Measurements from ENCODE around the gene RPUSD1.
"Not testable (repeated sequence)": the region's sequence is repeated elsewhere in the genome, so short reads cannot be mapped to it uniquely, and the experiment has no call there.

The RPUSD1 gene

GRCh38 chr16:756428-756827, 31.8 kb downstream of the RPUSD1 start:
- no peak overlapping the region for H3K4me3 ChIP-seq
- H3K27ac ChIP-seq = no peak overlapping the region

DNA sequence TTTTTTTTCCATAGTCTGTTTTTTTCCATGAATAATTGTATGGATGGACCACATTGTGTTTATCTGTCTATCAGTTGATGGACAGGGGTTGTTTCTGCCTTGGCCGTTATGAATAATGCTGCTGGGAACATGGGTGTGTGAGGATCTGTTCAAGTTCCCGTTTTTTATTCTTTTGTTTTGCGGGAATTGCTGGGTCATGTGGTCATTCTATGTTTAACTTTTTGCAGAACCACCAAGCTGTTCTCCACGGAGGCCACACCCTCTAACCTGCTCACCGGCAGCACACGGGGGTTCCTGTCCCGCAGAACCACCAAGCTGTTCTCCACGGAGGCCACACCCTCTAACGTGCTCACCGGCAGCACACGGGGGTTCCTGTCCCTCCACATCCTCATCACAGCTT, 33.5 kb downstream of the RPUSD1 start:
- H3K27ac ChIP-seq = no peak overlapping the region
- no peak overlapping the region for H3K4me3 ChIP-seq

DNA sequence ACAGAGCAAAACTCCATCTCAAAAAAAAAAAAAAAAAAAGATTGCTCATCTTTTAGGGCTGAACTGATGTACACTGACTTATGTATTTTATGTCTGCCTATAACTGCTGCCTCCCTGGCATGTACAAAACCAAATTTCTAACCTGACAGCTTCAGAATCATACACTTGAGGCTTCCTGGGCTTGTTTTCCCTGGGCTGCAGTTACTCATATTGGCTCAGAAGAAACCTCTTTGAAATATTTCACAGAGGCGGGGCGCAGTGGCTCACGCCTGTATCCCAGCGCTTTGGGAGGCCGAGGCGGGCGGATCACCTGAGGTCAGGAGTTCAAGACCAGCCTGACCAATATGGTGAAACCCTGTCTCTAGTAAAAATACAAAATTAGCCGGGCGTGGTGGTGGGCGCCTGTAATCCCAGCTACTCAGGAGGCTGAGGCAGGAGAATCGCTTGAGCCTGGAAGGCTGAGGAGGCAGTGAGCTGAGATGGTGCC, 34.0 kb downstream of the RPUSD1 start:
- not testable (repeated sequence) for H3K4me3 ChIP-seq
- peak overlapping the region in 1 of 21 experiments; percentile 14 for H3K27ac ChIP-seq

DNA sequence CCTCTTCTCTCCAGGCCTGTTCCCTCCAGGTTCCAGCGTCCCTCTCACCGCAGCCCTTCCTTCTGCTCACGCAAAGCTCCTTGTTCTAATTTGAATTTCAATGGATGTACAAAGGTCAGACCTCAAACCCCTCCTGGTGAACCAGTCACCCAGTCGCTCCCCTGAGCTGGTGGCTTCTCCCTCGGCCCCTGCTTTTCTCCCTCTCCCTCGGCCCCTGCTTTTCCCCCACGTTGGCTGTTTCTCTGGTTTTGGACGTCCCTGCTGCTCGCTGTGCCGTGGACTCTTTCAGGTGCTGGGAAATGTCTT, 36.2 kb downstream of the RPUSD1 start:
- Histone ChIP-seq H3K27ac (no peak overlapping the region), H3K4me3 (no peak overlapping the region)

DNA sequence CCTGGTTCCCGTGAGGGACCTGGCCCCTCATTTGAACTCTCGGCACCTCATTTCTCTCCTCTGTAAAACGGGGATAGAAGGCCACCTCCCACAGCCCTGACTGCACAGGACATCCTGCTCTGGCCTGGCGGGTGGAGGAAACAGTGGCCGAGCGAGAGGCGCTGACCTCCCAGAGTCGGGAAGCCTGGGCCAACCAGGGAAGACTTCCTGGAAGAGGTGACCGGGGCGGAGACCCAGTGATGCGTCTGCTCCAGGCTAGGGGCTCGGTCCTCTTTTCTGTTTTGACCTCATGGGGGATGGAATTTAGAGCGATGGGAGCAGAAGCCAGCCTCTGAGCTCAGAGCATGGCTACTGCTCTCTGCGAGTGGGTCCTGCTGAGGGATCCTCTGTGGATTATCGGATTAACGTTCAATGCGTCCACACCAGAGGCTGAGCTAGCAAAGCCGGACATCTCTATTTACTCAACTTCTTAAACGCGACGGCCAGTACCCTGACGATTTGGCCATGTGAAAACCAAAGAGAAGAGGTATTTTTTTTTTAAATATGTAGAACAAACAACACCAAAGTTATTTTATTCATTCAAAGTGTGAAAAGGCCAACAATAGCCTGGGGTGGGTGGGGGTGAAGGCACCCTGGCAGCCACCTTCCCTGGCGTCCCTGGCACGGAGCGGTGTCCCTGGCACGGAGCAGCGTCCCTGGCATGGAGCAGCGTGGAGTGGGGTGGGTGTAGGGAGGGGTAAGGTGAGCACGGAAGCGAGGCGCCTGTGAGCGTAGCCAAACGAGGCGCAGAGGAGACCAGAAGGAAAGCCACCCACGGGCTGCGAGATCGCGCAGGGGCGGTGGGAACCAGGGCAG, 36.8 kb downstream of the RPUSD1 start:
- H3K27ac ChIP-seq = no peak overlapping the region

GRCh38 chr16:750485-750884, 37.7 kb downstream of the RPUSD1 start:
- no peak overlapping the region for H3K4me3 ChIP-seq
- H3K27ac ChIP-seq = no peak overlapping the region

More for the DNA sequence above, 36.8 kb downstream of the RPUSD1 start:
- no peak overlapping the region for H3K4me3 ChIP-seq

GRCh38 chr16:749010-749409, 39.2 kb downstream of the RPUSD1 start:
- Histone ChIP-seq H3K27ac (no peak overlapping the region), H3K4me3 (no peak overlapping the region)

GRCh38 chr16:747978-748746, 40.0 kb downstream of the RPUSD1 start:
- no peak overlapping the region for H3K4me3 ChIP-seq

GRCh38 chr16:746637-747036, 41.5 kb downstream of the RPUSD1 start:
- no peak overlapping the region for H3K4me3 ChIP-seq
- no peak overlapping the region for H3K27ac ChIP-seq

More at GRCh38 chr16:747978-748746, 40.0 kb downstream of the RPUSD1 start:
- H3K27ac ChIP-seq = no peak overlapping the region

DNA sequence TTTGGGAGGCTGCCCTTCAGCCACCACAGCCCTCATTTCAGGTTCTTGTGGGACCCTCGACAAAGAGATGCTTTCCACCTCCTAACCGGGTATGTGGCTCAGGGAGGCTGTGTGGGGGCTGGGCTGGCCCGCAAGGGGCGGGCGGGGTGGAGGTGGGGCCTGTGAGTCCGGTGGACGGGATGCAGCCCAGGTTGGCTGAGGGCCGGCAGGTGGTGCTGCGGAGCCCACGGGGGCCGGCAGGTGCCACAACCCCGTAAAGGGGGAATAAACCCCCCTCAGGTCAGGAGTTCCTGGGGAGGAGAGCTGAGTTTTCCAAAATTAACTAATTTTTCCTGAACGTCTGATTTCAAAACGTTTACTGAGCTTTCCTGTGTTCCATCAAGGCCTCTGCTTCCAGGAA, 42.4 kb downstream of the RPUSD1 start:
- Histone ChIP-seq H3K27ac (no peak overlapping the region), H3K4me3 (no peak overlapping the region)

DNA sequence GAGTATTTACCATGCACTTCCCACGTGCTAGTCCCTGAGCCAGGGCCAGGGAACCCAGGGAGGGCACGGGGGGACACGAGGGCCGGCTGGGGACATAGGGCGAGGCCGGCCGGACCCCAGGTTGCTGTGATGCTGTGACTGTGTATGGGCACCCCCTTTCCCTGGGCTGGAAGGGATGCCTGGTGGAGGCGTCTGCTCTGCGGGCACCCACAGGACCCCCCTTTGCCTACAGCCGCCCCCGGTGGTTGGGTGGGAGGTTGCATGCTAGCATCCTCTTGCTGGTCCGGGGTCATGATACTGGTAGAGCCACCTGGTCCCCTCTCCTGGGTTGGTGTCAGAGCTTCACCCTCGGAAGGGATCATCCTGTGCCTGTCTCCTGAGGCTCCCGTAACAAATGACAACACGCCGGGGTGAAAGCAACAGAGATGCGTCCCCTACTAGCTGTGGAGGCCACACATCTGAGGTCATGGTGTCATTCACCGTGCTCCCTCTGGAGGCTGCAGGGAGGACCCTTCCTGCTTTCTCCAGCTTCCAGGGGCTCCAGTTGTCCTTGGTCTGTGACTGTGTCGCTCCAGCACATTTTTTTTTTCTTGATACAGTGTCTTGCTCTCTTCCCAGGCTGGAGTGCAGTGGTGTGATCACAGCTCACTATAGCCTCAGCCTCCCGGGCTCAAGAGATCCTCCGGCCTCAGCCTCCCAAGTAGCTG, 44.2 kb downstream of the RPUSD1 start:
- Histone ChIP-seq H3K4me3 (no peak overlapping the region), H3K27ac (no peak overlapping the region)

DNA sequence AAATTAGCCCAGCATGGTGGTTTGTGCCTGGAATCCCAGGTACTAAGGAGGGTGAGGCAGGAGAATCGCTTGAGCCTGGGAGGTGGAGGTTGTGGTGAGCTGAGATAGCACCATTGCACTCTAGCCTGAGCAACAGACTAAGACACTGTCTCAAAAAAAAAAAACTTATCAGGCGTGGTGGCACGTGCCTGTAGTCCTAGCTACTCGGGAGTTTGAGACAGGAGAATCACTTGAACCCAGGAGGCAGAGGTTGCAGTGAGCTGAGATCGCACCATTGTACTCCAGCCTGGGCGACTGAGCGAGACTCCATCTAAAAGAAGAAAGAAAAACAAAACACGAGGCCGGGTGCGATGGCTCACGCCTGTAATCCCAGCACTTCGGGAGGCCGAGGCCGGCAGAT, 45.3 kb downstream of the RPUSD1 start:
- not testable (repeated sequence) for H3K27ac ChIP-seq, H3K4me3 ChIP-seq

DNA sequence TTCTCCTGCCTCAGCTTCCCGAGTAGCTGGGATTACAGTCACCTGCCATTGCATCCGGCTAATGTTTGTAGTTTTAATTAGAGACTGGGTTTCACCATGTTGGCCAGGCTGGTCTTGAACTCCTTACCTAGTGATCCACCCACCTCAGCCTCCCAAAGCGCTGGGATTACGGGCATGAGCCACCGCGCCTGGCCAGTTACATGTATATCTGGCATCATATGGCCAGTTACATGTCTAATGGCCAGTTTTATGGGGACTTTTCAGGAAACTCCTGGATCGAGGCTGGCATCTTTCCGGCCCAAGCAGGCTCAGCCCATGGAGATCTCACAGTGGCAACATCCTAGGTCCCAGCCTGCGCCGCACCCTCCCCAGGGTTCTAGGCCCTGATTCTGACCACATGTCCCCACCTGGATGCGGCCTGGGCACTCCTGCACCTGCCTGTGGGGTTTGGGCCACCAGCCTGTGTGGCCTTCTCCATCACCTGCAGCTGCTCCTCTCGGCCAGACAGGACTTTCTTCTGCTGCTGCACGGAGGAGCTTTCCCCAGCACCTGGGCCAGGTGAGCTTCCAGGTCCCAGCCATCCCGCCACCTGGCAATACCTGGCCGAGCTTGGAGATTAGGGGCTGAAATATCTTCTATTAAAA, 46.1 kb downstream of the RPUSD1 start:
- H3K27ac ChIP-seq = no peak overlapping the region

DNA sequence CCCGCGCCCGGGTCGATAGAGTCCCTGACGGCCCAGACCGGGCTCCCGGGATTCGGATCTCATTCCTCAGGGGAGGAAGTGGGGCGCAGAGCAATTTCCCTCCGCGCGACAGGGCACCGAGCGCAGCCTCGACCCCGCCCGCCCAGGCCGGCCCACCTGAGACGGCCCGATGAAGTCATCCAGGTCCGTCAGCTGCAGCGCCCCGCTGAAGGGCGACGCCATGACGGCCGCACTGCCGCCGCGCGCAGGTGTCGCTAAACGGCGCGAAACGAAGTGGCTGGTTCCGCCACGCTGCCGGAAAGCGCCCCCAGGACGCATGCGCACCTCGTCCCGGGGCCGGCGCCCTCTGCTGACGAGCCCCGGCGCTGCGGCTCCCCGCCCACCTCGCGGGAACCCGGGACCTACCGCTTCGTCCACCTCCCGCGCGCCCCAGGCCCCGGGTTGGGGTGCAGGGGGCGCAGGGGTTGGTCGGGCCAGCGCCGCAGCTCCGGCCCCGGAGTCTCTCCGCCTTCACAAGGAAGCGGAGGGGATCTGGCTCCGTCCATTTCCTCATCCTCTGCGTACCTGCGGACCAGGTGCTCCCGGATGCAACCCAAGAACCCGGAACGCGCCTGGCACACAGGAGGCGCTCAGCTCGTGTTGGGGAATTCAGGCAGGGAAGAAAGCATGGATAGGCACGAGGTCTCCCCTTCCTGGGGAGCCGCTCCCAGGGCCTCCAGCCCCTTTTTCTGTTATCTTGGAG, 47.2 kb downstream of the RPUSD1 start, which contains the start of gene CIAO3:
Gene CIAO3, minus strand, starts transcription at position 234 of the 742 bp plus-strand sequence. Its CDS starts 12 bp downstream, at position 222.
- peak within 1 kb of the TSS; percentile 64 to 99 (median 82) for H3K4me3 ChIP-seq
- H3K27ac ChIP-seq = peak within 1 kb of the TSS; percentile 67 to 94 (median 82)

More for the DNA sequence above, 46.1 kb downstream of the RPUSD1 start:
- H3K4me3 ChIP-seq = no peak overlapping the region

- peak overlapping the region; percentile 67 to 94 (median 82) for H3K27ac ChIP-seq
- H3K4me3 ChIP-seq = peak overlapping the region; percentile 64 to 99 (median 82)
Observed at GRCh38 chr16:740459-740763, 47.8 kb downstream of the RPUSD1 start.

DNA sequence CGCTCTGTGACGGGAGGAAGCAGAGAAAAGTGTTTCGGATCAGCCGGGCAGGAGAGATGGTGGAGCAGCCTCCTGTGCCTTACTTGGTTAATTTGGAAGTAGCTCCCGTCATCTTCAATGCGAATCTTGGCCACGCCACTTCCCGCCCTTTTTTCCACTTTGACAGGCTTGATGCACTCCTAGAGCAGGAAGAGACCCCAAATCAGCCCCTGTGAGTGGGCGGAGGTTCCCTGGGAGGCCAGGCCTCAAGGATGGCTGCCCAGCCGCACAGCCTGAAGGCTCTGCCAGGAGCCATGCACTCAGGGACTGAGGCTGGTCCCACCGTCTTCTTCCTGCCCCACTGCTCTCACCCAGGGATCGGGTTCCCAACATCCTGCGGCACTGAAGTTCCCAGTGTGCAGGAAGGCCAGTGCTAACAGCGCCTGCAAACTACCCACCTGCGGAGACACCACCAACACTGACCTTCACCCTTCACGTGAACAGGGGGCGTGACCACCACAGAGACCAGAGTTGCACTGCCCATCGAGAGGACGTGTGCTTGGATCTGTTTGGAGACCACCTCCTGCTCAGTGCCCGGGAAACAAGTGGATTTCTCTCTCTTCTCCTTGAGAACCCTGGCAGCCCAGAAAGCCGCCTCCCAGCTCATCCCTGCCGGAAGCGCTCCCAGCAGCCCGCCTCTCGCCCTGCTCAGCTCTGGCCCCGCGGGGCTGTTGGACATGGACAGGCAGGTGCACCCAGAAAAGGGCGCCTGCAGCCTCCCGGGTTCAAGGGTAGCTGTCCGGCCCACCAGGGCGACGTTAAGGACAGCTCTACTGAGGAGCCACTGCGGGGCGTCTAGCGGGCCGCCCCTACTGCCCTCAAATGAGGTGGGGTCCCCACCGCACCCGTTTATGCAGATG, 48.4 kb downstream of the RPUSD1 start:
- peak overlapping the region in 20 of 21 experiments; percentile 67 to 94 (median 84) for H3K27ac ChIP-seq
- H3K4me3 ChIP-seq = peak overlapping the region; percentile 64 to 99 (median 82)

- no peak overlapping the region for H3K27ac ChIP-seq
- H3K4me3 ChIP-seq = no peak overlapping the region
Observed at GRCh38 chr16:736936-737481, 51.2 kb downstream of the RPUSD1 start.

GRCh38 chr16:735982-736453, 52.2 kb downstream of the RPUSD1 start:
- no peak overlapping the region for H3K4me3 ChIP-seq

More at GRCh38 chr16:735982-736453, 52.2 kb downstream of the RPUSD1 start:
- no peak overlapping the region for H3K27ac ChIP-seq
